ENCODE results near the gene VWC2.
A peak's percentile ranks its signal among the peaks of the same experiment; 100 is the strongest.

VWC2 gene

DNA sequence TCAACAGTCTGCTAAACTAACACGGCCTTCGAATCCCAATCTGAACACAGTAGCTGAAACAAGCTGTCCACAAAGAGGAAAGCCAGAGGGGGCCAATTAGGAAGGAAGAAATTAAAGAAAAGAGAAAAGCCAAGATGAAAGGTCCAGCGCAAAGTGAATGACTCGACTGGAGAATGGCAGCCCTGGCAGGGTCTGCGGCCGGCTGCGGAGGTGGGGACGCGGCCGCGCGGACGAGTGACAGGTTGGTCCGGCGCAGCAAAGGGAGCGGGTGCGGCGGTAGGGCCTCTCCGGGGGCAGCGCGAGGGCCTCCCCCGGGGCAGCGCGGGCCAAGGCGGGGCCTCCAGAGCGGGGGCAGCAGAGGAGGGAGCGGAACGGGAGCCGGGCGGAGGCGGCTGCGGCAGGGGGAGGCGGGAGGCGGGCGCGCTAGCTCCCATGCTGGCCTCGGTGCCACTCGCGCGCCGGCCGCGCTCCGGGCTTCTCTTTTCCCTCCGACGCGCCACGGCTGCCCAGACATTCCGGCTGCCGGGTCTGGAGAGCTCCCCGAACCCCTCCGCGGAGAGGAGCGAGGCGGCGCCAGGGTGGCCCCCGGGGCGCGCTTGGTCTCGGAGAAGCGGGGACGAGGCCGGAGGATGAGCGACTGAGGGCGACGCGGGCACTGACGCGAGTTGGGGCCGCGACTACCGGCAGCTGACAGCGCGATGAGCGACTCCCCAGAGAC is at the start of gene VWC2:
Gene VWC2 (plus strand): TSS at position 421 of the 718 bp plus-strand sequence. CDS start 1,798 bp downstream, outside the sequence.
- peak within 1 kb of the TSS; percentile 13; the same call in 1 of the 2 replicates for H3K4me3 ChIP-seq (ENCODE audit: low read length)

DNA sequence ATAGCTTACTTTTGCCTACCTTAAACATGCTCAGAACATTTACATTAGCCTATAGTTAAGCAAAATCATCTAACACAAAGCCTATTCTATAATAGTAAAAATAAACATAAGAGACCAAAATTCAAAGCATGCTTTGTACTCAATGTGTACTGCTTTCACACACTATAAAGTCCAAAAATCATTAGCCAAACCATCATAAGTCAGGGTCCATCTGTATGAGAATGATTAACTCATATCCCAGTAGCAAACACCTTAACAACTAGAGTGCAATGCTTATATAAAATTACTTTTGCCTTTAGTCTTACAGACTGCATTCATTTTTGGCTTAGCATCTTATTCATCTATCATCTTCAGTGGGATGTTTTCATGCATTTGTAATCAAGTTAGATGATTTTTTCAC is 49.4 kb upstream of the VWC2 start:
- TF ChIP-seq ZNF274 (IDR thresholded peaks at IDR 0.05; ENCODE audit: low read depth, low read length) = no peak
- H3K4me3 ChIP-seq (ENCODE audit: low read length) = no peak overlapping the region

More for the DNA sequence above, at the start of gene VWC2:
- no peak for TF ChIP-seq ZNF274 (IDR thresholded peaks at IDR 0.05; ENCODE audit: low read depth, low read length)

- TF ChIP-seq ZNF274 (IDR thresholded peaks at IDR 0.05; ENCODE audit: low read depth, low read length) = no peak
Observed at GRCh38 chr7:49731836-49732235, 41.6 kb upstream of the VWC2 start.

GRCh38 chr7:49762666-49763065 is 10.8 kb upstream of the VWC2 start:
- no peak overlapping the region for H3K4me3 ChIP-seq (ENCODE audit: low read length)
- no peak for TF ChIP-seq ZNF274 (IDR thresholded peaks at IDR 0.05; ENCODE audit: low read depth, low read length)

More at GRCh38 chr7:49731836-49732235, 41.6 kb upstream of the VWC2 start:
- H3K4me3 ChIP-seq (ENCODE audit: low read length) = no peak overlapping the region

GRCh38 chr7:49763791-49764190 is 9.6 kb upstream of the VWC2 start:
- H3K4me3 ChIP-seq (ENCODE audit: low read length) = no peak overlapping the region
- TF ChIP-seq ZNF274 (IDR thresholded peaks at IDR 0.05; ENCODE audit: low read depth, low read length) = no peak

- no peak overlapping the region for H3K4me3 ChIP-seq (ENCODE audit: low read length)
- no peak for TF ChIP-seq ZNF274 (IDR thresholded peaks at IDR 0.05; ENCODE audit: low read depth, low read length)
Observed at GRCh38 chr7:49766966-49767365, 6.5 kb upstream of the VWC2 start.

DNA sequence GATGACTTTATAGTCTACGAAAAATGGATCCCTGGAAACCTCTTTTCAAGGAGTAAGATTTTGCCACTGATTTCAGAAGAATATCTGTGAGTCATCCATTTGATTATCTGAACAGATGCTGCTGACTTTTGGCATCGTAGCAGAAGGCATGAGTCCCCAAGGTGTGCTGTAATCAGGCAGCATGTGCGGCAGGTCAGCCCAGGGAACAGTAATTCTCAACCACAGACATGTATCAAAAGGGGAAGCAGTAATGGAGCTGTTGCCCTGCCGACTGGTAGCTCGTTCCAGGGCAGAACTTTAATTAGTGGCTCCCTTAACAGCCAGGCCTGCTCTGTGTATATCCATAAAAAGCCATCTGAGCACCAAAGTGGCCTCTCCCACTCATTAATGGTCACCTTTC is 5.7 kb upstream of the VWC2 start:
- TF ChIP-seq ZNF274 (IDR thresholded peaks at IDR 0.05; ENCODE audit: low read depth, low read length) = no peak
- H3K4me3 ChIP-seq (ENCODE audit: low read length) = no peak overlapping the region

- no peak overlapping the region for H3K4me3 ChIP-seq (ENCODE audit: low read length)
- TF ChIP-seq ZNF274 (IDR thresholded peaks at IDR 0.05; ENCODE audit: low read depth, low read length) = no peak
Observed at GRCh38 chr7:49768254-49768653, 5.2 kb upstream of the VWC2 start.

GRCh38 chr7:49768835-49769234 is 4.6 kb upstream of the VWC2 start:
- no peak overlapping the region for H3K4me3 ChIP-seq (ENCODE audit: low read length)
- no peak for TF ChIP-seq ZNF274 (IDR thresholded peaks at IDR 0.05; ENCODE audit: low read depth, low read length)

GRCh38 chr7:49769285-49769857 is 4.1 kb upstream of the VWC2 start:
- H3K4me3 ChIP-seq (ENCODE audit: low read length) = no peak overlapping the region
- TF ChIP-seq ZNF274 (IDR thresholded peaks at IDR 0.05; ENCODE audit: low read depth, low read length) = no peak

- no peak for TF ChIP-seq ZNF274 (IDR thresholded peaks at IDR 0.05; ENCODE audit: low read depth, low read length)
- no peak overlapping the region for H3K4me3 ChIP-seq (ENCODE audit: low read length)
Observed at GRCh38 chr7:49770838-49771237, 2.6 kb upstream of the VWC2 start.

DNA sequence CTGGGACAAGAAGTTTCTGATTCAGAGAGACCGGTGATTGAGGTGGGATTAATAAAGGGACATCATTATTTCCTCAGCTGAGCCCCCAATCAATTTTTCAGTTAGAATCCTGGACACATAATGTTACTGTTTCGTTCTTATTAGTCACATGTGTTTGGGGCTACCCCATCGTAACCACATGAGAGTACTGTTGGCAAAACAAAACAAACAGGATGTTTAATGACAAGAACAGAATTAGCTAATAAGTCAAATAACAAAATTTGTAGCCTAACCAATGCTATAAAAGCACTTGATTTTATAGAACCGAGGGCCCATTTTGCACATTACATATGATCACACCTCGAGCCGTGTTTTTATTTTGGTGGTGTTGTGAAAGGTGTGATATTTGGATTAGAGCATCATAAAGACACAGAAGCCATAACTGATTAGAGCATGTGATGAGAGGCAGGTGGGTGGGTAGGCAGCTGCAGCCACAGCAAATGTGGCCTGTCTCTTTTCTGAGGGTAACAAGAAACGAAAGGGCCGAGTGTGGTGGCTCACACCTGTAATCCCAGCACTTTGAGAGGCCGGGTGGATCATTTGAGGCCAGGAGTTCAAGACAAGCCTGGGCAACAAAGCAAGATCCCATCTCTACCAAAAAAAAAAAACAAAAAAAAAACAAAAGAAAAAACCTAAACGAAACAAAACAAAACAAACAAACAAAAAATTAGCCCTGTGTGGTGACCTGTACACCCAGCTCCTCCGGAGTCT is 1.8 kb upstream of the VWC2 start:
- H3K4me3 ChIP-seq (ENCODE audit: low read length) = no peak overlapping the region
- no peak for TF ChIP-seq ZNF274 (IDR thresholded peaks at IDR 0.05; ENCODE audit: low read depth, low read length)

GRCh38 chr7:49772916-49773217 is 571 bp upstream of the VWC2 start:
- H3K4me3 ChIP-seq (ENCODE audit: low read length) = no peak overlapping the region
- no peak for TF ChIP-seq ZNF274 (IDR thresholded peaks at IDR 0.05; ENCODE audit: low read depth, low read length)

DNA sequence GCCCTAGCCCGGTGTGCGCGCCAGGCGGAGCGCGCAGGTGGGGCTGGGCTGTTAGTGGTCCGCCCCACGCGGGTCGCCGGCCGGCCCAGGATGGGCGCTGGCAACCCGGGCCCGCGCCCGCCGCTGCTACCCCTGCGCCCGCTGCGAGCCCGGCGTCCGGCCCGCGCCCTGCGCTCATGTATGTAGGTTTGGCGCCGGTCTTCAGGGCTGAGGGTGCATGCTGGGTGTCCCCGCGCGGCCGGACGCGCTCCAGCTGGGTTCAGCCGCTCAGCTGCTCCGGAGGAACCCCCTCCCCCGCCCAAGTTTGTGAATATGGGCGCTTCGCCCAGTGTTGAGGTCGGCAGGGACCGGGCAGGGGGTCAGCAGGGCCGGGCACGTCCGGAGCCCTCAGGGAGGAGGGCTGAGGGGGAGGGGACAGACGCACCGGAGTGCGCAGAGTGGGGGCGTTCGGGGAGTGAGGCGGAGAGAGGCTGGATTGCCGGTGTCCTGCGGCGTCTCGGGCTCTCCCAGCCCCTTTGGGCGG is 559 bp downstream of the VWC2 start:
- peak overlapping the region; percentile 13; the same call in 1 of the 2 replicates for H3K4me3 ChIP-seq (ENCODE audit: low read length)
- no peak for TF ChIP-seq ZNF274 (IDR thresholded peaks at IDR 0.05; ENCODE audit: low read depth, low read length)
